ENCODE results near the gene TTC6.

Gene TTC6

GRCh38 chr14:37571391-37571790, 24.0 kb upstream of the TTC6 start:
- intact Hi-C loops (cut with DNase I; ENCODE audit: low total_unique reads), result no loop called here
- peaks cover 0 to 5% of the 10 kb centered on the region in 2 donors for H3K27me3 ChIP-seq
- H3K27ac ChIP-seq, result no peak overlapping the region
- H3K9me3 ChIP-seq, result no peaks in the 10 kb centered on the region
- no peaks in the 10 kb centered on the region for H3K36me3 ChIP-seq
- H3K4me3 ChIP-seq, result no peak overlapping the region
- DNase-seq, result no peak
- H3K4me1 ChIP-seq, result peaks cover 0 to 15% (median 0%) of the 10 kb centered on the region in 4 donors
- TF ChIP-seq CTCF (IDR thresholded peaks at IDR 0.05), result no peak

- Histone ChIP-seq H3K4me1 (peaks cover 0 to 6% (median 0%) of the 10 kb centered on the region in 4 donors), H3K27ac (no peak overlapping the region), H3K4me3 (no peak overlapping the region), H3K9me3 (no peaks in the 10 kb centered on the region), H3K27me3 (peaks cover 0 to 5% of the 10 kb centered on the region in 2 donors), H3K36me3 (no peaks in the 10 kb centered on the region)
- DNase-seq, result no peak
- no peak for TF ChIP-seq CTCF (IDR thresholded peaks at IDR 0.05)
- intact Hi-C loops (cut with DNase I; ENCODE audit: low total_unique reads), result no loop called here
Observed at GRCh38 chr14:37573356-37573755, 22.1 kb upstream of the TTC6 start.

- intact Hi-C loops (cut with DNase I; ENCODE audit: low total_unique reads), result no loop called here
- H3K27me3 ChIP-seq, result peaks cover 2 to 25% of the 10 kb centered on the region in 2 donors
- peaks cover 0 to 10% (median 7%) of the 10 kb centered on the region in 4 donors for H3K4me1 ChIP-seq
- no peak overlapping the region for H3K4me3 ChIP-seq
- DNase-seq, result no peak
- H3K9me3 ChIP-seq, result no peaks in the 10 kb centered on the region
- H3K36me3 ChIP-seq, result no peaks in the 10 kb centered on the region
- no peak overlapping the region for H3K27ac ChIP-seq
- no peak for TF ChIP-seq CTCF (IDR thresholded peaks at IDR 0.05)
Observed at GRCh38 chr14:37579274-37579673, 16.2 kb upstream of the TTC6 start.

- Histone ChIP-seq H3K4me1 (peaks cover 0 to 18% (median 14%) of the 10 kb centered on the region in 4 donors), H3K36me3 (no peaks in the 10 kb centered on the region), H3K4me3 (no peak overlapping the region), H3K27me3 (peaks cover 4 to 33% of the 10 kb centered on the region in 2 donors), H3K9me3 (no peaks in the 10 kb centered on the region), H3K27ac (no peak overlapping the region)
- intact Hi-C loops (cut with DNase I; ENCODE audit: low total_unique reads), result no loop called here
- DNase-seq, result no peak
- TF ChIP-seq CTCF (IDR thresholded peaks at IDR 0.05), result no peak
Observed at GRCh38 chr14:37580146-37580545, 15.3 kb upstream of the TTC6 start.

GRCh38 chr14:37583358-37584210, 11.8 kb upstream of the TTC6 start:
- intact Hi-C loops (cut with DNase I; ENCODE audit: low total_unique reads), result no loop called here
- peaks cover 13 to 63% of the 10 kb centered on the region in 2 donors for H3K27me3 ChIP-seq
- no peak for TF ChIP-seq CTCF (IDR thresholded peaks at IDR 0.05)
- H3K4me1 ChIP-seq, result peaks cover 0 to 29% (median 22%) of the 10 kb centered on the region in 4 donors
- H3K9me3 ChIP-seq, result no peaks in the 10 kb centered on the region
- no peak for DNase-seq
- H3K36me3 ChIP-seq, result no peaks in the 10 kb centered on the region
- H3K4me3 ChIP-seq, result no peak overlapping the region
- no peak overlapping the region for H3K27ac ChIP-seq
